Activated CD8-positive, alpha-beta memory T cell treated with anti-CD3 and anti-CD28 coated beads, Interleukin-2, amount 50 U/mL, for 24 hours (primary cell): ENCODE data around the gene CAMSAP2.

Experiments used
- DNase-seq: peaks from one replicate; pipeline ENCODE4 v3.0.0-alpha.2; 2020; ENCODE audit errors: extremely low read depth

CAMSAP2 gene

DNA sequence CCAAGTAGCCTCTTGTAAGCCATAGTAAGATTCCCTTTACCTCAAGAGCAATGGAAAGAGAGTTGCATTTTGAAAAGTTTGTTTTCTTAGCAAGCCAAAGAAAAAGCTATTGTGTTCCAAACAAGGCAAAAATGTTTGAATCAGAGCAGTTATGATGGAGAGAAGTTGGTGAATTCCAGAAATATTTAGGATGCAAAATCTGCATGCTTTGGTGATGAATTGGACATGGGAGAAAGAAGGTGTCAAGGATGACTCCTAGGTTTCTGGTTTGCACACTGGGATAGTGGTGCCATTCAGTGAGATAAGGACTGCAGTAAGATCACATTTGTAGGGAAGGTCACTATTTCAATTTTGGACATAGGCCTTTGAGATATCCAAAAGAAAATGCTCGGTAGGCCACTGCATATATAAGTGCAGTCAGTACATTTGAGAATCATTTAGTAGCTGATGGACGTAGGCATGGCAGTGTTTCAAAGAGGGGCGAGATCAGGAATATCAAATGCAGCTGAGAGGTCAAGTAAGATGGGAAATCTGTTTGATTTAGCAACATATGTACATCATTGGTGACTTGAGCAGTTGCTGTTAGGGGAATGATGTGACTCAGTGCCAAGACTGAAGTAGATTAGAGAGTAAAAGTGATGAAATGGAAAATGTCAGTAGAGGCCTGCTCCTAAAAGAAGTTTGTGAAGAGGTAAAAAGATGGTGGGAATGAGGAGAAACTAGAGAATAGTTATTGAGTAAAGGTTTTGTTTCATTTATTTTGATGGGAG is 100.2 kb downstream of the CAMSAP2 start:
- no peak for DNase-seq

- DNase-seq, result no peak
These were observed 106.7 kb downstream of the CAMSAP2 start for GRCh38 chr1:200845360-200845759.

GRCh38 chr1:200846398-200846797 is 107.7 kb downstream of the CAMSAP2 start:
- DNase-seq, result no peak

DNA sequence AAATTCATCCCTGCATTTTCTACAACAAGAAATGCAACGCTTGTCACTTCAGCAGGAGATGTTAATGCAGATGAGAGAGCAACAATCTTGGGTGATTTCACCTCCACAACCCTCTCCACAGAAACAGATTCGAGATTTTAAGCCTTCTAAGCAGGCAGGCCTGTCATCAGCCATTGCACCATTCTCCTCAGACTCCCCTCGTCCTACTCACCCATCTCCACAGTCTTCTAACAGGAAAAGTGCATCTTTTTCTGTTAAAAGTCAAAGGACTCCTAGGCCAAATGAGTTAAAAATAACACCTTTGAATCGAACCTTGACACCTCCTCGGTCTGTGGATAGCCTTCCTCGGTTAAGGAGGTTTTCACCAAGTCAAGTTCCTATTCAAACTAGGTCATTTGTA is 110.7 kb downstream of the CAMSAP2 start:
- DNase-seq, result no peak

DNA sequence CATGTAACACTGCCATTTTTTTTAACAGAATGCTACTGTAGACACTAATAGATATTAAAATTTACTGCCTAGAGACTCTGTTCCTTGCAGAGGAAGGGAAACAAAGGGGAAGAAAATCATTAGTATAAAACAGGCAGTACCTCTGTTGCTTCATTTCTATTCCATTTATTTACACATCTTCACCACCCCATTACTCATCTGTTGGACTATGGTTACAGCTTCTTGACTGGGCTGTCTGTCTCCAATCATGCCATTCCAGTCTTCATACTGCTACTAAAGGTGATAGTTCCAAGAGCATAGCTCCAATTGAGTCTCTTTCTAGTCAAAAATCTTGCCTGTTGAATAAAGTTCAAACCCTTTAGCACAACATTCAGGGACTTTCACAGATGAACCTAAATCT is 111.9 kb downstream of the CAMSAP2 start:
- no peak for DNase-seq

- no peak for DNase-seq
These were observed 118.1 kb downstream of the CAMSAP2 start for GRCh38 chr1:200856716-200857357.

DNA sequence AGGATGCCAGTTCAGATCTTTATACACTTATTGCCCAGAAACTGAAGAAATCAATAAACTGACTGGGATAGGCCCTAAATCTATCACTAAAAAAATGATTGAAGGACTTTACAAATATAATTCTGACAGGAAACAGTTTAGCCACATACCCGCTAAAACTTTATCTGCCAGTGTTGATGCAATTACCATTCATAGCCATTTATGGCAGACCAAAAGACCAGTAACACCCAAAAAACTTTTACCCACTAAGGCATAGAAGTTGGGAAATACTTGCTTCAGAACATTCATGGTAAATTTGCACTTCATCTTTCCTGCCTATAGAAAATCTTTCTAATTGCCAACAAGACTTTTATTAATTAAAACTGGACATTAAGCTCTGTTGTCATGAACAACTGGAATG is 119.1 kb downstream of the CAMSAP2 start:
- no peak for DNase-seq

GRCh38 chr1:200861937-200862647 is 123.4 kb downstream of the CAMSAP2 start:
- DNase-seq, result no peak

DNA sequence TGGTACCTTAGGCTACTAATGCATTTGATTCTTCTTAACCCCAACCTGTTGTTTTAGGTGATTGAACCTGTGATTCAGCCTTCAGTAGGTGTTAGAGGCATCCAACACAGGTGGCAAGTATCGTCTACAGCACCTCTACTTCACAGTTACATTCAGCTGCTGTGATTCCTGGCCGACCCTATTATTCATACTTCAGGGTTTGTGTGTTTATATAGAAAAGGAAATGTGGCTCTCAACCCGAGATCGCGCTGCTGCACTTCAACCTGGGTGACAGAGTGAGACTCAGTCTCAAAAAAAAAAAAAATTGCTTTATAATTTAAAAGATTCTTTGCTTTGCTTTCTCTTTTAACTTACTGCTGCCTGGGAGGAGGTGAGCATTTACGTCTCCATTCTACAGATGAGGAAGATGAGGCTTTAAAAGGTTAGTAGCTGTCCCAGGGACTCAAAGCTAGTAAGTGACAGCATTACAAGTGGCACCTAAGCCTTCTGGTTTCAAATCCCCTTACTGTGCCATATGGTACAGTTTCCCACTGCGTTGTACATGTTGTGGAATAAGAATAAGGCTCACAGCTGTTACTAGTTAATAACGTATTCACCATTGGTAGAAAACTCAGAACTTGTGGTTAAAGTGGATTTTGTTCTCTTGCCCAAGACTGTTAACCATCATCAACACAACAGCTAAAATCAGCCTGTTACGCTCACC is 124.2 kb downstream of the CAMSAP2 start:
- DNase-seq, result no peak

GRCh38 chr1:200866116-200866515 is 127.4 kb downstream of the CAMSAP2 start:
- no peak for DNase-seq

- DNase-seq, result no peak
These were observed 127.8 kb downstream of the CAMSAP2 start for GRCh38 chr1:200866521-200866920.

DNA sequence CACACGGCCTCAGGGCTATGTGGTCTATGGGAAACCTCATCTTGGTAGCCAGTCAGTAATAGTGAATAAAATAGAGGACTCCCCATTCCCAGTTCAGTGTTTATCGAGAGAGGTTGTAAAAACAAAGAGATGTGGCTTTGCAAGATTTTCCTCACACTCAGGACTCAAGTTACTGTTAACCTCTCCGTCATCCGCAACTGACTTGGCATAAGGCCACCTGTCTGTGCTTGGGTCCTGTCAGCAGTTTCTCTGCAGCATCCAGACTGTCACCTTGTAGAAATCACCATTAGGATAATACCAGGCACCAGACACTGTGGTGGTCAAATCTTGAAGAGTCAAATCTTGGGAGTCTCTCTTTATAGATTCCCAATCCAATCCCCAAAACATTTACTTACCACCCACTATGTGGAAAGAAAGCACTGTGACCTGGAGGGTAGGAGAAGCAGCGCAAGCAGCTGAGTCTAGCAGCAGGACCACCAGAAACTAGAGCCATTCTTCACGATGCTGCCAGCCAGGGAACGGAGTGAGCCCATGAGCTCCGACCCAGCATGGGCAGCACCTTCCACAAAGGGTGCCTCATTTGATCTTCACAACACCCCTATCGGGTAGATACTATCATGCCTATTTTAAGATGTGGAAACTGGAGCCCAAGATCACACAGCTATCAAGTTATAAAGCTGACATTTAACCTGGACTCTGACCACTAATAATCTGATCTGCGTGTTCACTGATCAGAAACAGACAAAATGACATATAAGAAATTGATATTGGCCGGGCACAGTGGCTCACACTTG is 128.5 kb downstream of the CAMSAP2 start:
- DNase-seq, result no peak

DNA sequence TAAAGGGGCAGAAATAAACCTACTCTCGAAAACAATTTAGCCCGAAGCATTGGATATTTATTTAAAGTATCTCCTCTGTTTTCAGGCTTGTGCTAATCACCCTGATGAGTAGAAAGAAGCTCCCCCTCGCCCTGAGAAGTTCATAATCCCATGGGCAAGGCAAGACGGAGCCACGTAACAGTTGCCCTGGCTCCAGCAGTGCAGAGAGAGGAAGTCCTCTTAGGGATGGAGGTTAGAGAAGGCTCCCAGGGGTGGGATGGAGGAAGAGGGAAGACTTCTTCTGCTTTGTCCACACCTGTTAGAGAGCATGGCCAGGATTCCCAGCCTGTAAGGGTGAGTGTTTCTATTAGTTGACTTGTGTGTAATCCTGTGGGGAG is 130.7 kb downstream of the CAMSAP2 start:
- DNase-seq, result no peak

- no peak for DNase-seq
These were observed 131.2 kb downstream of the CAMSAP2 start for GRCh38 chr1:200869753-200870391.

DNA sequence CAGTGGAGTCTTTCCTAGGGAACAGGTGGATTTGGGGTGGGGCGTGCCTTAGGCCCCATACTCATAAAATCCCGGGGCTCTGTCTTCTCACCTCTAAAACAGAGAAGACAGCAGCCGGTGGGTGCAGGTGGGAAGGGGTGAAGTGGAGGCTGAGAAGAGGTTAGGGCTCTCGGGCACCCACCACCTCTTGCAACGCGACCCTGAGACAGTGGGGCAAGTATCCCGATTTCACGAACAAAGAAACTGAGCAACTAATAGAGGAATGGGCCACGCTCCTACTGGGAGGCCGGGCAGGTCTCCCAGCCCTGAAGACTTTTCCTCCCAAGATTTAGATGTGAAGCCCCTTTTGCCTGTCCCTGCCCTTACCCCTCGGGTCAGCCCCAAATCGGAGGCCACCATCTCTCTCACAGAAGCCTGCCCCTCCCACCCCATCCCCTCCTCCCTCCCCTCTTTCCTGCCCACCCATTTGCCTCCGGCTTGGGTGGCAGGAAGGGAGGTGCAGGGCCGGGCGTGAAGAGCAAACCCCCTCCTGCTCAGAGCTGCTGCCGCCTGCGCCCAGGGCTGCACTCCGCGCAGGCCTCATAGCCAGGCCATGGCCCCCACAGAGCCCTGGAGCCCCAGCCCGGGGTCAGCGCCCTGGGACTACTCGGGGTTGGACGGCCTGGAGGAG is 133.9 kb downstream of the CAMSAP2 start, which contains the start of gene GPR25:
Gene GPR25 (plus strand): TSS at position 536 of the 670 bp plus-strand sequence. CDS start 57 bp downstream, at position 593.
- DNase-seq, result no peak

DNA sequence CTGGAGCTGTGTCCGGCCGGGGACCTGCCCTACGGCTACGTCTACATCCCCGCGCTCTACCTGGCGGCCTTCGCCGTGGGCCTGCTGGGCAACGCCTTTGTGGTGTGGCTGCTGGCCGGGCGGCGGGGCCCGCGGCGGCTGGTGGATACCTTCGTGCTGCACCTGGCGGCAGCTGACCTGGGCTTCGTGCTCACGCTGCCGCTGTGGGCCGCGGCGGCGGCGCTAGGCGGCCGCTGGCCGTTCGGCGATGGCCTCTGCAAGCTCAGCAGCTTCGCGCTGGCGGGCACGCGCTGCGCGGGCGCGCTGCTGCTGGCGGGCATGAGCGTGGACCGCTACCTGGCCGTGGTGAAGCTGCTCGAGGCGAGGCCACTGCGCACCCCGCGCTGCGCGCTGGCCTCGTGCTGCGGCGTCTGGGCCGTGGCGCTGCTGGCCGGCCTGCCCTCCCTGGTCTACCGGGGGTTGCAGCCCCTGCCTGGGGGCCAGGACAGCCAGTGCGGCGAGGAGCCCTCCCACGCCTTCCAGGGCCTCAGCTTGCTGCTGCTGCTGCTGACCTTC is 134.5 kb downstream of the CAMSAP2 start:
- DNase-seq, result no peak

DNA sequence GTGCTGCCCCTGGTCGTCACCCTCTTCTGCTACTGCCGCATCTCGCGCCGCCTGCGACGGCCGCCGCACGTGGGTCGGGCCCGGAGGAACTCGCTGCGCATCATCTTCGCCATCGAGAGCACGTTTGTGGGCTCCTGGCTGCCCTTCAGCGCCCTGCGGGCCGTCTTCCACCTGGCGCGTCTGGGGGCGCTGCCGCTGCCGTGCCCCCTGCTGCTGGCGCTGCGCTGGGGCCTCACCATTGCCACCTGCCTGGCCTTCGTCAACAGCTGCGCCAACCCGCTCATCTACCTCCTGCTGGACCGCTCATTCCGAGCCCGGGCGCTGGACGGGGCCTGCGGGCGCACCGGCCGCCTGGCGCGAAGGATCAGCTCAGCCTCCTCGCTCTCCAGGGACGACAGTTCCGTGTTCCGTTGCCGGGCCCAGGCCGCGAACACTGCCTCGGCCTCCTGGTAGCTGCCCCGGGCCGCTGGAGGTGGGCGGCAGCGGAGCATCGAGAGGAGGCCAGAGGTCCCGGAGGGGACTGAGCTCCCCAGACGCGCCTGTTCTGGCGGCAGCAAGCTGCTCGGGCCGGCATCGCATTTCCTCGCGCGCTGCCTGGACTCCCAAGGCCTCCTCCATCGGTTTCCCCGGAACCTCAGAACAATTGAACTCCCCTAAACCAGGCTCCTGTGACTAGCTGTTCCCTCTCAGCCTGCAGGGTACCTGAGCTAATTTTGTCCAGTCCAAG is 135.1 kb downstream of the CAMSAP2 start:
- DNase-seq, result no peak

GRCh38 chr1:200874694-200875093 is 136.0 kb downstream of the CAMSAP2 start:
- DNase-seq, result no peak

GRCh38 chr1:200875416-200875815 is 136.7 kb downstream of the CAMSAP2 start:
- no peak for DNase-seq
